Pancreas (tissue), 10 donors: ENCODE measurements around the gene TGM5. TPM values are rescaled to one million over a fixed set of nuclear protein-coding genes. Genes with fewer than 3 reads are reported as not detected.

Source experiments
- ATAC-seq, 4 donors: fragments of 200-7000 bp; cut with Tn5 transposase; one replicate each; pipeline versions ENCODE4 v1.8.0 to v1.9.1; 2020; ENCODE audit warnings: mild to moderate bottlenecking in 4 of 4, moderate library complexity in 4 of 4
- DNase-seq, 6 donors: peaks; one replicate each; pipeline ENCODE4 v3.0.0-alpha.2; 2020
- FAIRE-seq: peaks from 2 replicates; lab custom pipeline; 2012; peaks lifted over from hg19 to GRCh38; lab: Jason Lieb, UNC
- H3K27ac ChIP-seq, 4 donors: fragments of 200-600 bp; sonication (generic); 1 replicate in 3 of 4; 2 replicates in 1 of 4; pipeline versions ENCODE4 v1.5.0 to v1.8.0; 2020
- H3K27me3 ChIP-seq, 4 donors: fragments of 200-600 bp; one replicate each; pipeline ENCODE4 v1.8.0; 2021
- H3K36me3 ChIP-seq, 3 donors: fragments of 200-600 bp; sonication (generic) in 1 of 3; one replicate each; pipeline versions ENCODE4 v1.5.0 to v1.8.0; 2020 to 2021
- H3K4me1 ChIP-seq, 3 donors: fragments of 200-600 bp; one replicate each; pipeline ENCODE4 v1.8.0; 2021
- H3K4me3 ChIP-seq, 4 donors: fragments of 200-600 bp; sonication (generic) in 2 of 4; one replicate each; pipeline versions ENCODE4 v1.5.0 to v1.8.0; 2020 to 2021
- H3K9me3 ChIP-seq, 4 donors: fragments of 200-600 bp; one replicate each; pipeline ENCODE4 v1.8.0; 2021
- CTCF ChIP-seq, 4 donors: fragments of 200-600 bp; sonication (generic) in 3 of 4; IDR thresholded peaks; one replicate each; pipeline versions ENCODE4 v1.5.0 to v1.8.0; 2021; ENCODE audit warnings: antibody characterized with exemption in 4 of 4
- WGBS, 2 donors: extraction: QIAGEN DNeasy Blood & Tissue Kit; methylation state at CpG; one replicate each; pipeline ENCODE4 v1.1.7; 2013; 5-methylcytosine and 5-hydroxymethylcytosine counted together
- intact Hi-C, 3 donors: fragments of 100-400 bp; cut with DNase I; formaldehyde crosslinking; loops; one replicate each; pipeline versions ENCODE4 v1.11.1 to v1.14.2; 2022
- polyA plus RNA-seq, 2 donors: library from polyadenylated mRNA; stranded (reverse); fragments of 200-250 nt; gene quantifications; one replicate each; pipeline ENCODE4 v1.2.3, GENCODE V29; 2013
- total RNA-seq, 6 donors: library from RNA; stranded (reverse); fragmentation: NEBNext Ultra II Directional in 4 of 6; extraction: Animal tissue kit (Norgen Biotek cat#: 25700) in 4 of 6; gene quantifications; one replicate each; pipeline versions ENCODE4 v1.2.1 to v1.2.4, GENCODE V29; 2021 to 2023
- donor health status: healthy with polysubstance abuse.
- donor health status: DM: no; HTN: no; CAD: no; lungs with moderate emphysema.
- donor health status: DM: no; HTN: no; CAD: no.
- donor health status: control.
- donor health status: control.
- donor health status: Bipolar disorder and iron deficiency.
- donor health status: DM: yes; HTN: yes; CAD: no.
- donor health status: DM: no; HTN: no; CAD: no.
- donor health status: DM: no; HTN: no; CAD: no.
- donor health status: DM: yes; HTN: yes; CAD: no.

TGM5 gene
- total and polyA plus RNA-seq, 8 donors = not detected

- H3K27ac ChIP-seq = no peak overlapping the region
- no peak overlapping the region for H3K4me3 ChIP-seq
- WGBS, 2 donors = 57 to 71% methylated on average over 15 of the region's 15 CpGs
- peaks cover 0 to 3% (median 0%) of the 10 kb centered on the region in 3 donors for H3K4me1 ChIP-seq
- H3K27me3 ChIP-seq = no peaks in the 10 kb centered on the region
- no peaks in the 10 kb centered on the region for H3K9me3 ChIP-seq
- DNase-seq (no peak), FAIRE-seq (no peak), ATAC-seq (no peak)
- no peak for TF ChIP-seq CTCF (IDR thresholded peaks at IDR 0.05)
- H3K36me3 ChIP-seq = no peaks in the 10 kb centered on the region
- intact Hi-C loops = no loop called here
Observed at GRCh38 chr15:43287254-43287653, 20.5 kb upstream of the TGM5 start.

- FAIRE-seq (no peak), ATAC-seq (peak in 3 of 4 donors; percentile 28 to 49 (median 41)), DNase-seq (peak in 1 of 6 donors; percentile 52)
- intact Hi-C loops = no loop called here
- H3K27ac ChIP-seq = no peak overlapping the region
- no peak overlapping the region for H3K4me3 ChIP-seq
- WGBS, 2 donors = 55 to 67% methylated on average over 7 of the region's 7 CpGs
- H3K4me1 ChIP-seq = peaks cover 0 to 3% (median 0%) of the 10 kb centered on the region in 3 donors
- no peaks in the 10 kb centered on the region for H3K27me3 ChIP-seq
- no peak for TF ChIP-seq CTCF (IDR thresholded peaks at IDR 0.05)
- no peaks in the 10 kb centered on the region for H3K9me3 ChIP-seq
- no peaks in the 10 kb centered on the region for H3K36me3 ChIP-seq
Observed at GRCh38 chr15:43286074-43286473, 19.3 kb upstream of the TGM5 start.

GRCh38 chr15:43285609-43286037 is 18.9 kb upstream of the TGM5 start:
- intact Hi-C loops = no loop called here
- no peaks in the 10 kb centered on the region for H3K36me3 ChIP-seq
- no peak overlapping the region for H3K27ac ChIP-seq
- WGBS, 2 donors = 0 to 2% methylated on average over 4 of the region's 4 CpGs
- TF ChIP-seq CTCF (IDR thresholded peaks at IDR 0.05) = peak; percentile 43 to 74 (median 54)
- peak in 4 of 6 donors; percentile 32 to 75 (median 58) for DNase-seq
- ATAC-seq = peak; percentile 90 to 96 (median 92)
- peaks cover 0 to 3% (median 0%) of the 10 kb centered on the region in 3 donors for H3K4me1 ChIP-seq
- H3K27me3 ChIP-seq = no peaks in the 10 kb centered on the region
- H3K9me3 ChIP-seq = no peaks in the 10 kb centered on the region
- FAIRE-seq = no peak
- H3K4me3 ChIP-seq = no peak overlapping the region

GRCh38 chr15:43283526-43283925 is 16.8 kb upstream of the TGM5 start:
- no peaks in the 10 kb centered on the region for H3K9me3 ChIP-seq
- FAIRE-seq = no peak
- peaks cover 0 to 3% (median 0%) of the 10 kb centered on the region in 3 donors for H3K4me1 ChIP-seq
- 71 to 78% methylated on average over 1 of the region's 1 CpG for WGBS, 2 donors
- no peak for TF ChIP-seq CTCF (IDR thresholded peaks at IDR 0.05)
- ATAC-seq = no peak
- no peak for DNase-seq
- no peak overlapping the region for H3K27ac ChIP-seq
- H3K27me3 ChIP-seq = no peaks in the 10 kb centered on the region
- H3K4me3 ChIP-seq = no peak overlapping the region
- intact Hi-C loops = loop anchor here in 2 of 3 donors (5.0 kb wide), 2 partner anchors 51 to 61 kb away; partner anchors contain the start of gene EPB42 (in 1 of the 2)
- H3K36me3 ChIP-seq = no peaks in the 10 kb centered on the region

GRCh38 chr15:43281926-43282602 is 15.3 kb upstream of the TGM5 start:
- 65 to 80% methylated on average over 12 of the region's 12 CpGs for WGBS, 2 donors
- no peak for FAIRE-seq
- intact Hi-C loops = loop anchor here in 2 of 3 donors (5.0 kb wide), 2 partner anchors 50 to 60 kb away; partner anchors contain the start of gene EPB42 (in 1 of the 2)

More at GRCh38 chr15:43281926-43282602, 15.3 kb upstream of the TGM5 start:
- Histone ChIP-seq H3K9me3 (no peaks in the 10 kb centered on the region), H3K4me3 (no peak overlapping the region), H3K36me3 (no peaks in the 10 kb centered on the region), H3K27me3 (no peaks in the 10 kb centered on the region), H3K27ac (no peak overlapping the region), H3K4me1 (peaks cover 0 to 3% (median 0%) of the 10 kb centered on the region in 3 donors)
- ATAC-seq (no peak), DNase-seq (no peak)
- TF ChIP-seq CTCF (IDR thresholded peaks at IDR 0.05) = no peak
